Measurements from ENCODE around the gene TULP1.

TULP1 gene

DNA sequence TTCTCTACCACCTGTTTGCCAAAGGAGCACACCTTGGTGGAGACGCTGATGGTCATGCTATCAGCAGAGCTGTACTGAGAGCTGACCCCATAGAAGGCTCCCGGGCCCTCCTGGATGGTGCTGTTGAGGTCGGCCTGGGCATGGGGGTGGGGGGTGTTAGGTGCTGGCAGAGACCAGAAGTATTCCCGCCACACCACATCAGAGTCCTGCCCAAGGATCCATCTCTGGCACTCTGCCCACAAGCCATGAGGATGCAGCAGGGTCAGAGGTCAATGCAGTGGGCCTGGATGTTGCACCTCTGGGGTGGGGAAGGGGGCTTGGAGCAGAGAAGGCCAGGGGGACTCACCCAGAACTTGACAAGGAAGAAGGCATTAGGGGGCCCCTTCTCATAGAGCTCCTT, 37.1 kb downstream of the TULP1 start:
- H3K4me3 ChIP-seq (ENCODE audit: low read depth, low read length) = no peak overlapping the region
- TF ChIP-seq CTCF (IDR thresholded peaks at IDR 0.05; ENCODE audit: borderline replicate concordance, insufficient read depth, low read depth, low read length) = no peak

DNA sequence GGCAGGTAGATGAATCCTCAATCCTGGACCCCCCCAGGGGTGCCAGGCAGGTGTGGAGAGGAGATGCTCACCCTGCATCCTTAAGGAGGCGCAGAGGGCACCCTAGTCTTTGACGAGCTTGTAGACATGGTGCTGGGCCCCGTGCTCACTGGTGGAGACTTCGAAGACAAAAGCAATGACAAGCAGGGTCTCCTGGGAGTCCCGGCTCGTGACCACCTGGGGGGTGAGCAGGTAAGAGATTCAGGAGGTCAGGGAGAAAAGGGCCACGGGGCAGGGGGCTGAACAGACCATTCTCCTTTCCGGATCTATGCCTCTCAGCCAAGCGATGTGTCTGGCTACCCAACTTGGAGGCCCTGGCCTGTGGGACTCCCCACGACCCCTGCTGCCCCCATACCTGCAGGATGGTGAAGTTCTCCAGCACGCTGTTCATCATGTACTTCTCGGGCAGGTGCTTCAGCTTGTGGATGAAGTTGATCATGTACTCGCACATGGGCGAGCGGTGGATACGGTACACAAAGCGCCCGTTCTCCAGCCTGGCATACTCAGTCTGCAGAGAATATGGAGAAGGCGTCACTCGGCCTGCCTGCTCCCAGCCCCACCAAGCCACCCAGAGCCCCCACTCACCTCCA, 37.6 kb downstream of the TULP1 start:
- no peak overlapping the region for H3K4me3 ChIP-seq (ENCODE audit: low read depth, low read length)
- TF ChIP-seq CTCF (IDR thresholded peaks at IDR 0.05; ENCODE audit: borderline replicate concordance, insufficient read depth, low read depth, low read length) = no peak

- TF ChIP-seq CTCF (IDR thresholded peaks at IDR 0.05; ENCODE audit: borderline replicate concordance, insufficient read depth, low read depth, low read length) = no peak
- H3K4me3 ChIP-seq (ENCODE audit: low read depth, low read length) = no peak overlapping the region
Measured at GRCh38 chr6:35474131-35474941, 38.4 kb downstream of the TULP1 start.

- no peak for TF ChIP-seq CTCF (IDR thresholded peaks at IDR 0.05; ENCODE audit: borderline replicate concordance, insufficient read depth, low read depth, low read length)
Measured at GRCh38 chr6:35473850-35474130, 38.9 kb downstream of the TULP1 start.

DNA sequence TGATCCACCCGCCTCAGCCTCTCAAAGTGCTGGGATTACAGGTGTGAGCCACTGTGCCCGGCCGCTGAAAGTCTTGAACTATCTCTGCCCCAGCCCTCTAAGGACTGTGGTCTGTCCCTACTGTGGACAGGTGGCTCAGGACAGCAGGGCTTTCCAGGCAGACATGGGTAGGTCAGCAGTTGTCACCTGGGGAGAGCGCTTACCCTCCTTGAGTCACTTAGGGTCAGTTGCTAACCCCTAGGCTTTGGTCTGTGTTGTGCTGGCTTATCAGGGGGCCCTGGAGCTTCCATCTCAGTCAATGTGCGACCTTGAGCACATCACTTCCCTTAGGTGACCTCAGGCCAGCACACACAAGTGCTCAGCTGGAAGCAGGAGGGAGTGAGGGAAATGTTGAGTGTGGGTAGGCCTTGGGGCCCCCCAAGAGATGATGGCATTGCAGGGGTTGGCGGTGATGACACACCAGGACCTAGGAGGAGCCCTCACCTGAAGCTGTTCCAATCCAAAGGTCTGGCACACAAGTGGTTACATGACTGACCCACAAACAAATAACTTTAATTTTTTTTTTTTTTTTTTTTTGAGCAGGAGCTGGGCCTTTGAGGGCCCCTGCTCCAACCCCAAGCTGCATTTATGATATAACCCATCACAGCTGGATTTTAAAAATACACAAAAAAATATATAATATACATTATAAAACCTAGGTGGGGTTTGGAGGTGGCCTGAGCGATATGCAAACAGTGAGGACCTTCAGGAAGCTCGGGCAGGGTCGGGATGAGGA, 39.4 kb downstream of the TULP1 start:
- no peak for TF ChIP-seq CTCF (IDR thresholded peaks at IDR 0.05; ENCODE audit: borderline replicate concordance, insufficient read depth, low read depth, low read length)
- H3K4me3 ChIP-seq (ENCODE audit: low read depth, low read length) = no peak overlapping the region

More at GRCh38 chr6:35473850-35474130, 38.9 kb downstream of the TULP1 start:
- no peak overlapping the region for H3K4me3 ChIP-seq (ENCODE audit: low read depth, low read length)

- no peak for TF ChIP-seq CTCF (IDR thresholded peaks at IDR 0.05; ENCODE audit: borderline replicate concordance, insufficient read depth, low read depth, low read length)
- H3K4me3 ChIP-seq (ENCODE audit: low read depth, low read length) = no peak overlapping the region
Measured at GRCh38 chr6:35471836-35472345, 40.8 kb downstream of the TULP1 start.
